ENCODE measurements around the gene CLIC4.
"Not testable (repeated sequence)": the region's sequence is repeated elsewhere in the genome, so short reads cannot be mapped to it uniquely, and the experiment has no call there.

The CLIC4 gene

GRCh38 chr1:24742090-24742938 lies 2.9 kb upstream of the CLIC4 start:
- peak in 1 of 10 donors; percentile 32 for DNase-seq
- intact Hi-C loops (cut with DNase I), result no loop called here

GRCh38 chr1:24743404-24744211 lies 1.6 kb upstream of the CLIC4 start:
- intact Hi-C loops (cut with DNase I), result loop anchor here (1.0 to 2.0 kb wide), 2 partner anchors 13 to 29 kb away; no protein-coding TSS in a partner anchor
- DNase-seq, result peak in 1 of 10 donors; percentile 43

DNA sequence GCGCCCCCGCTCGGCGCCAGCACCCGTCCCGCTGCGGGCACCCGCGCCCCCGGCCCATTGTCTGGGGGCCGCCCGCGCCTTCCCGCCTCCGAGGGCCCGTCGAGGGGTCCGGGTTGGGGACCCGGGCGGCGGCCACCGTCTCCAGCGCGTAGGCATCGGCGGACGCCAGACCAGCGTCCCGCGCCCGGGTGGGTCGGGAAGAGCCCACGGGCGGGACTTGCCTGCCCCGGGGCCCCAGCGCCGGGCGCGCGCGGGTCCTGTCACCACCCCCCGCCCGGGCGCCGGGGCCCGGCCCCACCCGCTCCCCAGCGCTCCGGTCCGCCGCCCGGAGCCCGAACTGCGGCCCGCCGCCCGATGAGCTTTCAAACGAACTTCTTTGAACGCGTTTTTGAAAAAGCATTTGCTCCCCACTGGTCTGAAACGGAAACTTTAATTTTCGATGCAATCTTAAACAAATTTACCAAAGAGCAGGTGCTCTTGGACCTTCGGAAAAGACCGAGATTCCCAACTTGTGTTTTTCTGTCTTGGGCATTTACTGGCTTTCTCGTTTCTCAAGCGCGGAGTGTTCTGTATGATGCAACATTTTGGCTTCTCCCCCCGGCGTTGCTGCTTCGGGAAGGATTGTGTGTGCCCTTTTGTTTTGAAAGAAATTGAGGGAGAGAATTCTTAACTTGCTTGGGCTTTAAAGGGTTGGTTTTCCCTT lies 615 bp downstream of the CLIC4 start:
- intact Hi-C loops (cut with DNase I), result loop anchor here (1.0 to 5.0 kb wide), 5 partner anchors 28 to 103 kb away; partner anchors contain the start of gene SRRM1
- DNase-seq, result peak in 2 of 10 donors; percentile 56 to 78

GRCh38 chr1:24748191-24749121 lies 3.2 kb downstream of the CLIC4 start:
- intact Hi-C loops (cut with DNase I), result loop anchor here (5.0 kb wide), 1 partner anchor 79 kb away; no protein-coding TSS in a partner anchor
- no peak for DNase-seq

- no peak for DNase-seq
- intact Hi-C loops (cut with DNase I), result loop anchor here (5.0 kb wide), 1 partner anchor 78 kb away; no protein-coding TSS in a partner anchor
Observed at GRCh38 chr1:24749252-24749651, 4.0 kb downstream of the CLIC4 start.

- intact Hi-C loops (cut with DNase I), result loop anchor here (5.0 kb wide), 1 partner anchor 77 kb away; no protein-coding TSS in a partner anchor
- no peak for DNase-seq
Observed at GRCh38 chr1:24749886-24750285, 4.6 kb downstream of the CLIC4 start.

DNA sequence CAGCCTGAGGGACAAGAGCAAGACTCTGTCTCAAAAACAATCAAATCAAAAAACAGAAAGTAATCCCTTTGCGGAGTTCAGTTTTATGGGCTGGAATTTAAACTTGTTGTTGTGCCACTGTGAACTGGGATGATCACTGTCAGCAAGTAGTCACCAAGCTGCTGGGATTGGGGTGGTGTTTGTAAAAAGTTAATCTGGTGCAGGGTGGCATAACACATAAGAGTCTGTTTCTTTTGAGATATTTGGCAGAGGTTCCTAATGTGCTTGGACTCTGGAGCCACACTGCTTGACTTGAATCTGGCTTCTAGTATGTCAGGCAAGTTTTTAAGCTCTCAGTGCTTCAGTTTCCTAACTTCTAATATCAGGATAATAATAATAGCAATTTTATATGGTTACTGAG lies 6.6 kb downstream of the CLIC4 start:
- intact Hi-C loops (cut with DNase I), result no loop called here
- no peak for DNase-seq

DNA sequence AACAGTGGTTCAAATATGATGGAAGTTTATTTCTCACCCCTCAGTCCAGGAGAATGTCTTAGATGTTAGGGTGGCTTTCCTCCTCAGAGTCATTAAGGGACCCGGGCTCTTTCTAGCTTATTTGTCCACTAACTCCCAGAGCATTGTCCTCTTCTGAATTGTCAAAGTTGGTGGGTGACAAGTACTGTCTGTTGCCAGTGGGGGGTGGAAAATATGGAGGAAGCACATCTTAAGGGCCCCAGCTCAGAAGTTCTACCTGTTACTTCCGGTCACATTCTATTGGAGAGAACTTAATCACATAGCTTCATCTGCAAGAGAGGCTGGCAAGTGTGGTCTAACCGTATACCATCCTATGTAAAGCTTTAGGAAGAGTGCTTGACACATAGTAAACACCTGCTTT lies 7.1 kb downstream of the CLIC4 start:
- intact Hi-C loops (cut with DNase I), result no loop called here
- no peak for DNase-seq

- DNase-seq, result no peak
- intact Hi-C loops (cut with DNase I), result no loop called here
Observed at GRCh38 chr1:24754229-24754628, 9.0 kb downstream of the CLIC4 start.

DNA sequence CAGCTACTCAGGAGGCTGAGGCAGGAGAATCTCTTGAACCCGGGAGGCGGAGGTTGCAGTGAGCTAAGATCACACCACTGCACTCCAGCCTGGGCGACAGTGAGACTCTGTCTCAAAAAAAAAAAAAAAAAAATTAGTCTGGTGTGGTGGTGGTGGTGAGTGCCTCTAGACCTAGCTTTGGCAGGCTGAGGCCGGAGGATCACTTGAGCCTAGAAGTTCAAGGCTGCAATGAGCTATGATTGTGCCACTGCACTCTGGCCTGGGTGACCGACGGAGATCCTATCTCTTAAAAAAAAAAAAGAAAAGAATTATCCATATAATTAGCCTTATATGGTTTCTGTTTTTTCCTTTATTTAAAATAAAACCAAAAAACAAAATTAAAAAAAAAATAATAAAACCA lies 10.1 kb downstream of the CLIC4 start:
- intact Hi-C loops (cut with DNase I); DNase-seq: not testable (repeated sequence)

DNA sequence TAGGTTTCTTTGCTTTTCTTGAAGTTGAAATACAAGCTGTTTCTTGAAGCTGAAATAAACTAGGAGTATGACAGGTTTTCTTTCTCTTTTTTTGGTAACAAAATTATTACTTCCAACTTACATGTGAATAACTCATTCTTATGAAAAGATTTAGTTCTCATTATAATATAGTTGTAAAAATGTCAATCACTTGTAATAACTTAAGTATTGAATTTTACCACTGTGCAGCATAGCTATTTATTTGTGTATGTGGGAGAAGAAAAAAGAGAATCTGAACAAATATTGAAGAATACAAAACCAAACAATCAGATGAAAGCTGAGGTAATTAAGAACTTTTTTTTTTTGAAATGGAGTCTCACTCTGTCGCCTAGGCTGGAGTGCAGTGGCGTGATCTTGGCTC lies 11.1 kb downstream of the CLIC4 start:
- DNase-seq, result no peak
- intact Hi-C loops (cut with DNase I), result no loop called here

DNA sequence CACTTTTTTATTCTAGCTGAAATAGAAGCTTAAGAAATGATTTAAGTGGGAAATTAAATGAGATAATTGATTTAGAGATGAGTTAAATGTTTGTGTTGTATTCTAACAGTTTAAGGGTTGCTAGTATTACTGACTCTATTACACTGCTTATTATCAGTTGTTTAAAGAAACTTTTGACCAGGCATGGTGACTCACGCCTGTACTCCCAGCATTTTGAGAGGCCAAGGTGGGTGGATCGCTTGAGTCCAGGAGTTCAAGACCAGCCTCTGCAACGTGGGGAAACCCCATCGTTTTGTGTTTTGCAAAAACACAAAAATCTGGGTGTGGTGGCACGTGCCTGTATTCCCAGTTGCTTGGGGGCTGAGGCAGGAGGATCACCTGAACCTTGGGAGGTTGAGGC lies 14.2 kb downstream of the CLIC4 start:
- no peak for DNase-seq
- intact Hi-C loops (cut with DNase I), result no loop called here

- intact Hi-C loops (cut with DNase I), result no loop called here
- no peak for DNase-seq
Observed at GRCh38 chr1:24761582-24761981, 16.3 kb downstream of the CLIC4 start.

DNA sequence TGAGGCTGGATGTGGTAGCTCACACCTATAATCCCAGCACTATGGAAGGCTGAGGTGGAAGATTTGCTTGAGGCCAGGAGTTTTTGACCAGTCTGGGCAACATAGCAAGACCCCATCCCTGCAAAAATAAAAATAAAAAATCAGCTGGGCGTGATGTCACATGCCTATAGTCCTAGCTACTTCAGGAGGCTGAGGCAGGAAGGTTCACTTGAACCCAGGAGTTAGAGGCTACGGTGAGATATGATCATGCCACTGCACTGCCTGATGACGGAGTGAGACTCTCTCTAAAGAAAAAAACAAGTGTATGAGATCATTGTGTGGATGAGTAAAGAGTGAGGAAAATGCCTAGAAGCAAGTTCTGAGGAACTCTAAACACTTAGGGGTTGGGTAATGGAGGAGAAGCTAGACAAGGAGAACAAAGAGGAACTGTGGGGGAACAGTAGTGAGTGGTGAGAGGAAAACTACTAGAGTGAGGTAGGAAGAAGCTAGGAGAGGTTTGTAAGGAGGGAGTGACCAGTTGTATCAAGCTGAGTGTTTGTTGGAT lies 17.0 kb downstream of the CLIC4 start:
- intact Hi-C loops (cut with DNase I), result no loop called here

GRCh38 chr1:24763671-24764070 lies 18.4 kb downstream of the CLIC4 start:
- DNase-seq, result no peak
- intact Hi-C loops (cut with DNase I), result no loop called here

More for the DNA sequence above, 17.0 kb downstream of the CLIC4 start:
- no peak for DNase-seq

DNA sequence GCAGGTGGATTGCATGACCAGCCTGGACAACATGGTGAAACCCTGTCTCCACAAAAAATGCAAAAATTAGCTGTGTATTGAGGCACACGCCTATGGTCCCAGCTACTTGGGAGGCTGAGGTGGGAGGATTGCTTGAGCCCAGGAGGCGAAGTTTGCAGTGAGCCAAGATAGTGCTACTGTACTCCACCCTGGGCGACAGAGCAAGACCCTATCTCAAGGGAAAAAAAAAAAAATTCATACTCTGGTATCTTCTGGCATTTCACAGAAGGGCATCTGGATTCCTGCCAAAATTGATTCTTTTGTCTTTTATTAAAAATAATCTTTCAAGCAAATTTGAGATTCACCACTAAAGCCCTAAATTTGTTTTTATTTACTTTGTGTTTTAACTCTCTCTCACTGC lies 19.2 kb downstream of the CLIC4 start:
- intact Hi-C loops (cut with DNase I), result no loop called here
- no peak for DNase-seq

GRCh38 chr1:24764848-24765247 lies 19.6 kb downstream of the CLIC4 start:
- no peak for DNase-seq
- intact Hi-C loops (cut with DNase I), result no loop called here

- DNase-seq, result no peak
- intact Hi-C loops (cut with DNase I), result no loop called here
Observed at GRCh38 chr1:24765308-24765988, 20.2 kb downstream of the CLIC4 start.

DNA sequence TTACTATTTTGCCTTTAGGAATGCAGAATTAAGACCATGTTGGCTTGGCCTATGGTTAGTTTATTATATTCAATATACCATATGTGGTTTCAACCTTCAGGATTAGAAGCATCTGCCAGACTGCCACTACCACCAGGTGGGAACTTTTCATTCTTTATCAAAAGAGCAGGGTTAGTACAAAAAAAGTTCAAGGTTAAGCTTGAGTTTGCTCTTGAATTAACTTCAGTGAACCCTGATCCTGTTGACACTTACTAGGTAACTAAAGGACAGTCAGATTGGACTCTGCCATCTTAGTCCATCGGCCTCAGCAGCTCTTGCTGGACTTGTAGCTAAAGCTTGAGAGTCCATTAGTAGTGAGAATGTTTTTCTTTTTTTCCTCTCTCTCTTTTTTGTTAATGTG lies 22.1 kb downstream of the CLIC4 start:
- intact Hi-C loops (cut with DNase I), result no loop called here
- DNase-seq, result no peak

Measured in posterior cingulate gyrus (tissue), 11 donors.